ENCODE results near the gene DTL. TPM values are rescaled to one million over a fixed set of nuclear protein-coding genes. Genes with fewer than 3 reads are reported as not detected.
A peak's percentile ranks its signal among the peaks of the same experiment; 100 is the strongest.

Gene DTL
- total RNA-seq, 2 experiments from 2014 or later = 59.6 to 60.7 TPM

GRCh38 chr1:212104586-212105325 is 69.2 kb downstream of the DTL start:
- no peak overlapping the region for H3K27ac Mint-ChIP-seq
- H3K4me1 Mint-ChIP-seq = no peaks in the 10 kb centered on the region
- no peaks in the 10 kb centered on the region for H3K27me3 Mint-ChIP-seq
- ChIA-PET POLR2A (no interaction called here), CTCF (interaction anchor here (0.5 to 2.4 kb wide), 2 partner anchors 187 to 260 kb away, joined by 3 to 6 read pairs; no protein-coding TSS in a partner anchor)
- peaks cover 57% of the 10 kb centered on the region for H3K36me3 Mint-ChIP-seq (ENCODE audit: low read depth)
- H3K4me3 Mint-ChIP-seq = no peak overlapping the region
- no peaks in the 10 kb centered on the region for H3K9me3 Mint-ChIP-seq
- no peak for DNase-seq

GRCh38 chr1:212106286-212106792 is 70.8 kb downstream of the DTL start:
- H3K9me3 Mint-ChIP-seq = no peaks in the 10 kb centered on the region
- POLR2A ChIA-PET = interaction anchor here (1.1 kb wide), 1 partner anchor 128 kb away, joined by 3 read pairs; no protein-coding TSS in a partner anchor
- DNase-seq = no peak
- H3K36me3 Mint-ChIP-seq (ENCODE audit: low read depth) = peaks cover 42% of the 10 kb centered on the region
- H3K4me1 Mint-ChIP-seq = no peaks in the 10 kb centered on the region
- CTCF ChIA-PET = interaction anchor here (2.4 kb wide), 1 partner anchor 185 kb away, joined by 6 read pairs; no protein-coding TSS in a partner anchor
- H3K27ac Mint-ChIP-seq = no peak overlapping the region
- no peaks in the 10 kb centered on the region for H3K27me3 Mint-ChIP-seq
- H3K4me3 Mint-ChIP-seq = no peak overlapping the region

GRCh38 chr1:212107481-212107880 is 71.9 kb downstream of the DTL start:
- H3K4me1 Mint-ChIP-seq = no peaks in the 10 kb centered on the region
- H3K4me3 Mint-ChIP-seq = no peak overlapping the region
- ChIA-PET CTCF (interaction anchor here (1.3 to 1.8 kb wide), 2 partner anchors 37 to 349 kb away, joined by 4 to 5 read pairs; no protein-coding TSS in a partner anchor), POLR2A (interaction anchor here (0.6 kb wide), 1 partner anchor 108 kb away, joined by 3 read pairs; no protein-coding TSS in a partner anchor)
- no peaks in the 10 kb centered on the region for H3K9me3 Mint-ChIP-seq
- H3K36me3 Mint-ChIP-seq (ENCODE audit: low read depth) = peaks cover 32% of the 10 kb centered on the region
- no peaks in the 10 kb centered on the region for H3K27me3 Mint-ChIP-seq
- H3K27ac Mint-ChIP-seq = no peak overlapping the region
- no peak for DNase-seq

- Mint-ChIP-seq H3K4me1 (no peaks in the 10 kb centered on the region), H3K9me3 (no peaks in the 10 kb centered on the region)
These were observed 72.6 kb downstream of the DTL start for GRCh38 chr1:212108187-212108586.

GRCh38 chr1:212108981-212109380 is 73.4 kb downstream of the DTL start:
- POLR2A ChIA-PET = no interaction called here
- Mint-ChIP-seq H3K4me3 (no peak overlapping the region), H3K9me3 (no peaks in the 10 kb centered on the region), H3K27ac (no peak overlapping the region), H3K27me3 (no peaks in the 10 kb centered on the region), H3K4me1 (no peaks in the 10 kb centered on the region), H3K36me3 (ENCODE audit: low read depth) (peaks cover 23% of the 10 kb centered on the region)
- CTCF ChIA-PET = no interaction called here
- no peak for DNase-seq

More at GRCh38 chr1:212108187-212108586, 72.6 kb downstream of the DTL start:
- Mint-ChIP-seq H3K36me3 (ENCODE audit: low read depth) (peaks cover 28% of the 10 kb centered on the region), H3K27ac (no peak overlapping the region), H3K27me3 (no peaks in the 10 kb centered on the region), H3K4me3 (no peak overlapping the region)
- DNase-seq = no peak
- POLR2A ChIA-PET = no interaction called here
- CTCF ChIA-PET = interaction anchor here (1.3 to 1.8 kb wide), 2 partner anchors 38 to 348 kb away, joined by 4 to 5 read pairs; no protein-coding TSS in a partner anchor

GRCh38 chr1:212109728-212110127 is 74.2 kb downstream of the DTL start:
- Mint-ChIP-seq H3K9me3 (no peaks in the 10 kb centered on the region), H3K4me3 (no peak overlapping the region), H3K27me3 (no peaks in the 10 kb centered on the region), H3K36me3 (ENCODE audit: low read depth) (peaks cover 17% of the 10 kb centered on the region), H3K27ac (no peak overlapping the region), H3K4me1 (no peaks in the 10 kb centered on the region)
- ChIA-PET CTCF (interaction anchor here (1.5 kb wide), 1 partner anchor 182 kb away, joined by 6 read pairs; no protein-coding TSS in a partner anchor), POLR2A (no interaction called here)
- DNase-seq = no peak

GRCh38 chr1:212110617-212111016 is 75.1 kb downstream of the DTL start:
- Mint-ChIP-seq H3K36me3 (ENCODE audit: low read depth) (peaks cover 11% of the 10 kb centered on the region), H3K27ac (no peak overlapping the region), H3K9me3 (no peaks in the 10 kb centered on the region), H3K27me3 (no peaks in the 10 kb centered on the region), H3K4me1 (no peaks in the 10 kb centered on the region), H3K4me3 (no peak overlapping the region)
- ChIA-PET POLR2A (interaction anchor here (1.5 kb wide), 1 partner anchor 176 kb away, joined by 4 read pairs; no protein-coding TSS in a partner anchor), CTCF (interaction anchor here (1.5 kb wide), 1 partner anchor 181 kb away, joined by 6 read pairs; no protein-coding TSS in a partner anchor)
- no peak for DNase-seq

GRCh38 chr1:212111536-212111935 is 76.0 kb downstream of the DTL start:
- ChIA-PET POLR2A (interaction anchor here (0.8 to 1.5 kb wide), 3 partner anchors 13 to 175 kb away, joined by 3 to 4 read pairs (median 3); no protein-coding TSS in a partner anchor), CTCF (interaction anchor here (0.8 kb wide), 1 partner anchor 345 kb away, joined by 3 read pairs; no protein-coding TSS in a partner anchor)
- H3K27me3 Mint-ChIP-seq = no peaks in the 10 kb centered on the region
- no peak overlapping the region for H3K27ac Mint-ChIP-seq
- no peaks in the 10 kb centered on the region for H3K9me3 Mint-ChIP-seq
- peaks cover 4% of the 10 kb centered on the region for H3K36me3 Mint-ChIP-seq (ENCODE audit: low read depth)
- no peak overlapping the region for H3K4me3 Mint-ChIP-seq
- no peak for DNase-seq
- no peaks in the 10 kb centered on the region for H3K4me1 Mint-ChIP-seq

- peaks cover 5% of the 10 kb centered on the region for H3K4me1 Mint-ChIP-seq
- no peaks in the 10 kb centered on the region for H3K9me3 Mint-ChIP-seq
- POLR2A ChIA-PET = interaction anchor here (1.0 kb wide), 1 partner anchor 48 kb away, joined by 3 read pairs; no protein-coding TSS in a partner anchor
- DNase-seq = no peak
- H3K36me3 Mint-ChIP-seq (ENCODE audit: low read depth) = peaks cover 8% of the 10 kb centered on the region
- CTCF ChIA-PET = no interaction called here
- no peak overlapping the region for H3K4me3 Mint-ChIP-seq
- H3K27me3 Mint-ChIP-seq = no peaks in the 10 kb centered on the region
- no peak overlapping the region for H3K27ac Mint-ChIP-seq
These were observed 78.2 kb downstream of the DTL start for GRCh38 chr1:212113706-212114105.

- Mint-ChIP-seq H3K9me3 (no peaks in the 10 kb centered on the region), H3K4me1 (peaks cover 22% of the 10 kb centered on the region), H3K4me3 (no peak overlapping the region), H3K27ac (no peak overlapping the region), H3K36me3 (ENCODE audit: low read depth) (peaks cover 17% of the 10 kb centered on the region), H3K27me3 (no peaks in the 10 kb centered on the region)
- POLR2A ChIA-PET = interaction anchor here (1.2 kb wide), 1 partner anchor 169 kb away, joined by 3 read pairs; no protein-coding TSS in a partner anchor
- CTCF ChIA-PET = interaction anchor here (0.9 to 1.2 kb wide), 3 partner anchors 56 to 105 kb away, joined by 3 read pairs; partner anchors contain the start of genes DTL and INTS7
- DNase-seq = no peak
These were observed 82.8 kb downstream of the DTL start for GRCh38 chr1:212118167-212118871.

GRCh38 chr1:212118872-212119260 is 83.3 kb downstream of the DTL start:
- DNase-seq = no peak
- Mint-ChIP-seq H3K36me3 (ENCODE audit: low read depth) (peaks cover 17% of the 10 kb centered on the region), H3K9me3 (no peaks in the 10 kb centered on the region), H3K27ac (peak overlapping the region; percentile 17), H3K27me3 (no peaks in the 10 kb centered on the region), H3K4me1 (peaks cover 22% of the 10 kb centered on the region), H3K4me3 (no peak overlapping the region)
- ChIA-PET CTCF (interaction anchor here (1.0 to 1.2 kb wide), 3 partner anchors 17 to 83 kb away, joined by 3 read pairs; partner anchors contain the start of genes DTL and INTS7), POLR2A (no interaction called here)

GRCh38 chr1:212119397-212119837 is 83.9 kb downstream of the DTL start:
- Mint-ChIP-seq H3K4me1 (peaks cover 22% of the 10 kb centered on the region), H3K36me3 (ENCODE audit: low read depth) (peaks cover 17% of the 10 kb centered on the region), H3K4me3 (no peak overlapping the region), H3K9me3 (no peaks in the 10 kb centered on the region), H3K27me3 (no peaks in the 10 kb centered on the region), H3K27ac (no peak overlapping the region)
- ChIA-PET POLR2A (no interaction called here), CTCF (interaction anchor here (1.0 to 1.2 kb wide), 3 partner anchors 17 to 84 kb away, joined by 3 read pairs; partner anchors contain the start of genes DTL and INTS7)
- DNase-seq = no peak
